Panc1 (cell line): Measurements from ENCODE around the gene ABHD14A. TPM values are rescaled to one million over a fixed set of nuclear protein-coding genes. Genes with fewer than 3 reads are reported as not detected.

Source experiments
- ATAC-seq: fragments of 200-7000 bp; cut with Tn5 transposase; 2 replicates; pipeline ENCODE4 v1.9.1; 2020; ENCODE audit warnings: mild to moderate bottlenecking, moderate library complexity
- BruUV-seq: library from RNA; stranded (reverse); fragments of 400-500 nt; replicated peaks from 2 replicates; lab custom pipeline; 2021; lab: Mats Ljungman, UMichigan
- CTCF ChIA-PET: fragments of 300-600 bp; sonication (Branson Sonifier 250); formaldehyde crosslinking; loops from one replicate; lab custom pipeline; 2022; ENCODE audit warnings: antibody characterized with exemption; lab: Charles Lee
- POLR2A ChIA-PET: fragments of 300-600 bp; sonication (Branson Sonifier 250); formaldehyde crosslinking; loops from one replicate; lab custom pipeline; 2022; ENCODE audit warnings: antibody characterized with exemption; lab: Charles Lee
- DNase-seq: peaks from one replicate; pipeline ENCODE4 v3.0.0-alpha.2; 2010; ENCODE audit warnings: low read depth, low spot score
- H3K27ac ChIP-seq: 2 replicates; pipeline ENCODE4 v1.5.1; 2011; ENCODE audit warnings: mild to moderate bottlenecking, low read length, inconsistent platforms
- H3K27me3 ChIP-seq: fragments of 200-500 bp; sonication (Bioruptor generic); 2 replicates; pipeline ENCODE4 v1.6.0; 2014; ENCODE audit warnings: low read length, inconsistent platforms; ENCODE audit not compliant: control insufficient read depth, insufficient read depth
- H3K36me3 ChIP-seq: fragments of 200-500 bp; sonication (Bioruptor generic); 2 replicates; pipeline ENCODE4 v1.5.1; 2014; ENCODE audit warnings: inconsistent platforms, mild to moderate bottlenecking, low read length, moderate library complexity; ENCODE audit not compliant: control insufficient read depth, insufficient read depth
- H3K4me1 ChIP-seq: 2 replicates; pipeline ENCODE4 v1.5.1; 2011; ENCODE audit warnings: inconsistent platforms, mild to moderate bottlenecking, low read length, moderate library complexity; ENCODE audit not compliant: control insufficient read depth, insufficient read depth
- H3K4me3 ChIP-seq, 2 experiments: 2 replicates each; pipeline ENCODE4 v1.5.1; 2011 to 2012; ENCODE audit warnings: low read depth in 2 of 2, low read length in 2 of 2, mild to moderate bottlenecking in 2 of 2, inconsistent platforms in 1 of 2, moderate library complexity in 1 of 2
- H3K9me3 ChIP-seq: fragments of 200-500 bp; sonication (Bioruptor generic); 2 replicates; pipeline ENCODE4 v1.5.1; 2014; ENCODE audit warnings: low read depth, mild to moderate bottlenecking, inconsistent platforms, low read length, moderate library complexity; ENCODE audit not compliant: control insufficient read depth, insufficient read depth
- CTCF ChIP-seq: fragments of 450-650 bp; IDR thresholded peaks from 2 replicates; pipeline ENCODE4 v1.5.1; 2017; ENCODE audit warnings: mild to moderate bottlenecking
- POLR2AphosphoS5 ChIP-seq: IDR thresholded peaks from 2 replicates; pipeline ENCODE4 v1.6.1; 2012; ENCODE audit warnings: mild to moderate bottlenecking, low read depth, low read length, moderate library complexity
- SIN3A ChIP-seq: IDR thresholded peaks from 2 replicates; pipeline ENCODE4 v1.6.1; 2012; ENCODE audit warnings: low read depth, mild to moderate bottlenecking, low read length, moderate library complexity, borderline replicate concordance; ENCODE audit not compliant: insufficient read depth
- TCF7L2 ChIP-seq: IDR thresholded peaks from 2 replicates; pipeline ENCODE4 v1.6.1; 2011; ENCODE audit warnings: mild to moderate bottlenecking, low read depth, low read length, inconsistent platforms
- in situ Hi-C: cut with HindIII; loops from 2 replicates; pipeline ENCODE4 v1.10.0; 2016; ENCODE audit warnings: low sequenced_read_pairs, low pct_unique_long_range_greater_than_20kb
- intact Hi-C: fragments of 100-400 bp; cut with micrococcal nuclease; formaldehyde crosslinking; loops from one replicate; pipeline ENCODE4 v1.10.0; 2022; ENCODE audit not compliant: unreplicated experiment
- total RNA-seq: library from RNA; stranded (reverse); gene quantifications from one replicate; pipeline ENCODE4 v1.2.1, GENCODE V29; 2021; ENCODE audit not compliant: unreplicated experiment
- TF ChIP-seq, protein P1 (sequence below), 2 experiments: IDR thresholded peaks; 2 replicates each; pipeline ENCODE4 v1.6.1; 2011 to 2012; ENCODE audit warnings: low read depth in 2 of 2, control low read depth in 1 of 2, low read length in 1 of 2, mild to moderate bottlenecking in 1 of 2, moderate library complexity in 1 of 2; ENCODE audit not compliant: insufficient read depth in 1 of 2

ABHD14A gene
- total RNA-seq, 1 experiment from 2014 or later, result 11.3 TPM

GRCh38 chr3:51955175-51955892 is 19.5 kb upstream of the ABHD14A start, which contains the start of gene GPR62:
Gene GPR62 (plus strand): TSS chr3:51955381. CDS start chr3:51955653, 272 bp downstream.
- peak; percentile 60; the same call in 1 of the 2 replicates for ATAC-seq
- Histone ChIP-seq H3K9me3 (no peaks in the 10 kb centered on the region), H3K27me3 (no peaks in the 10 kb centered on the region), H3K36me3 (no peaks in the 10 kb centered on the region), H3K27ac (no peak within 1 kb of the TSS), H3K4me1 (no peaks in the 10 kb centered on the region), H3K4me3 (no peak within 1 kb of the TSS)
- BruUV-seq, result no TSS peak
- POLR2A ChIA-PET, result no interaction called here
- intact Hi-C loops, result no loop called here
- TF ChIP-seq, protein P1, sequence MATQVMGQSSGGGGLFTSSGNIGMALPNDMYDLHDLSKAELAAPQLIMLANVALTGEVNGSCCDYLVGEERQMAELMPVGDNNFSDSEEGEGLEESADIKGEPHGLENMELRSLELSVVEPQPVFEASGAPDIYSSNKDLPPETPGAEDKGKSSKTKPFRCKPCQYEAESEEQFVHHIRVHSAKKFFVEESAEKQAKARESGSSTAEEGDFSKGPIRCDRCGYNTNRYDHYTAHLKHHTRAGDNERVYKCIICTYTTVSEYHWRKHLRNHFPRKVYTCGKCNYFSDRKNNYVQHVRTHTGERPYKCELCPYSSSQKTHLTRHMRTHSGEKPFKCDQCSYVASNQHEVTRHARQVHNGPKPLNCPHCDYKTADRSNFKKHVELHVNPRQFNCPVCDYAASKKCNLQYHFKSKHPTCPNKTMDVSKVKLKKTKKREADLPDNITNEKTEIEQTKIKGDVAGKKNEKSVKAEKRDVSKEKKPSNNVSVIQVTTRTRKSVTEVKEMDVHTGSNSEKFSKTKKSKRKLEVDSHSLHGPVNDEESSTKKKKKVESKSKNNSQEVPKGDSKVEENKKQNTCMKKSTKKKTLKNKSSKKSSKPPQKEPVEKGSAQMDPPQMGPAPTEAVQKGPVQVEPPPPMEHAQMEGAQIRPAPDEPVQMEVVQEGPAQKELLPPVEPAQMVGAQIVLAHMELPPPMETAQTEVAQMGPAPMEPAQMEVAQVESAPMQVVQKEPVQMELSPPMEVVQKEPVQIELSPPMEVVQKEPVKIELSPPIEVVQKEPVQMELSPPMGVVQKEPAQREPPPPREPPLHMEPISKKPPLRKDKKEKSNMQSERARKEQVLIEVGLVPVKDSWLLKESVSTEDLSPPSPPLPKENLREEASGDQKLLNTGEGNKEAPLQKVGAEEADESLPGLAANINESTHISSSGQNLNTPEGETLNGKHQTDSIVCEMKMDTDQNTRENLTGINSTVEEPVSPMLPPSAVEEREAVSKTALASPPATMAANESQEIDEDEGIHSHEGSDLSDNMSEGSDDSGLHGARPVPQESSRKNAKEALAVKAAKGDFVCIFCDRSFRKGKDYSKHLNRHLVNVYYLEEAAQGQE (IDR thresholded peaks at IDR 0.05; ENCODE audit: insufficient read depth in 1 of 2, low read depth in 2 of 2, low read length in 1 of 2), result no peak
- TF ChIP-seq POLR2AphosphoS5 (no peak), SIN3A (no peak), TCF7L2 (no peak), CTCF (no peak)
- CTCF ChIA-PET, result no interaction called here
- no peak for DNase-seq
- in situ Hi-C loops, result no loop called here

- Histone ChIP-seq H3K4me3 (no peak overlapping the region), H3K27me3 (no peaks in the 10 kb centered on the region), H3K9me3 (no peaks in the 10 kb centered on the region), H3K27ac (no peak overlapping the region), H3K36me3 (no peaks in the 10 kb centered on the region), H3K4me1 (no peaks in the 10 kb centered on the region)
- POLR2A ChIA-PET, result no interaction called here
- CTCF ChIA-PET, result no interaction called here
- no peak for DNase-seq
- TF ChIP-seq TCF7L2 (no peak), SIN3A (no peak), CTCF (no peak), POLR2AphosphoS5 (no peak)
- TF ChIP-seq, protein P1 (IDR thresholded peaks at IDR 0.05; ENCODE audit: insufficient read depth in 1 of 2, low read depth in 2 of 2, low read length in 1 of 2), result no peak
- intact Hi-C loops, result no loop called here
- no TSS peak for BruUV-seq
- no peak for ATAC-seq
- in situ Hi-C loops, result no loop called here
Measured at GRCh38 chr3:51955893-51956770, 18.7 kb upstream of the ABHD14A start.
